CD14-positive monocyte (primary cell): ENCODE data around the gene TTC16. TPM values are rescaled to one million over a fixed set of nuclear protein-coding genes. Genes with fewer than 3 reads are reported as not detected.

Source experiments
- DNase-seq, 3 donors: peaks; one replicate each; pipeline ENCODE4 v3.0.0-alpha.2; 2011 to 2022
- H2AFZ ChIP-seq: 2 replicates; pipeline ENCODE4 v1.6.0; 2012; ENCODE audit warnings: mild to moderate bottlenecking, low read depth, low read length, inconsistent platforms; ENCODE audit not compliant: insufficient read depth, poor library complexity, severe bottlenecking
- H3K27ac ChIP-seq, 2 donors: 1 replicate in 1 of 2; 2 replicates in 1 of 2; pipeline ENCODE4 v1.5.1; 2012 to 2013; ENCODE audit warnings: low read length in 2 of 2, control low read depth in 1 of 2, inconsistent platforms in 1 of 2, low read depth in 1 of 2, mild to moderate bottlenecking in 1 of 2
- H3K27me3 ChIP-seq, 2 donors: one replicate each; pipeline versions ENCODE4 v1.6.0 to v1.6.1; 2011 to 2013; ENCODE audit warnings: low read length in 2 of 2; ENCODE audit not compliant: control insufficient read depth in 2 of 2, insufficient read depth in 2 of 2
- H3K36me3 ChIP-seq, 2 donors: replicated peaks in 1 of 2; 1 replicate in 1 of 2; 2 replicates in 1 of 2; pipeline versions ENCODE4 v1.5.1 to v1.6.1; 2012 to 2013; ENCODE audit warnings: low read length in 2 of 2, control low read depth in 1 of 2, inconsistent platforms in 1 of 2, mild to moderate bottlenecking in 1 of 2; ENCODE audit not compliant: insufficient read depth in 2 of 2, control insufficient read depth in 1 of 2
- H3K4me1 ChIP-seq, 2 donors: 1 replicate in 1 of 2; 2 replicates in 1 of 2; pipeline versions ENCODE4 v1.5.1 to v1.6.1; 2012 to 2013; ENCODE audit warnings: low read length in 2 of 2, control low read depth in 1 of 2, inconsistent platforms in 1 of 2, mild to moderate bottlenecking in 1 of 2, moderate library complexity in 1 of 2; ENCODE audit not compliant: insufficient read depth in 2 of 2, control insufficient read depth in 1 of 2
- H3K4me2 ChIP-seq: replicated peaks from 2 replicates; pipeline ENCODE3; 2012; ENCODE audit warnings: low read length, moderate library complexity, mild to moderate bottlenecking; ENCODE audit not compliant: poor library complexity, severe bottlenecking; ENCODE audit errors: extremely low read depth
- H3K4me3 ChIP-seq, 3 experiments: fragments of 200-600 bp in 1 of 3; sonication (generic) in 1 of 3; replicated peaks in 1 of 3; 1 replicate in 2 of 3; 2 replicates in 1 of 3; pipeline ENCODE4 v1.5.1; 2011 to 2013; ENCODE audit warnings: low read length in 3 of 3, mild to moderate bottlenecking in 3 of 3, control low read depth in 2 of 3, low read depth in 2 of 3, inconsistent platforms in 1 of 3, moderate library complexity in 1 of 3
- H3K79me2 ChIP-seq: 2 replicates; pipeline ENCODE4 v1.6.0; 2012; ENCODE audit warnings: mild to moderate bottlenecking, control low read depth, inconsistent platforms, low read length, moderate library complexity; ENCODE audit not compliant: insufficient read depth
- H3K9ac ChIP-seq: 2 replicates; pipeline ENCODE4 v1.6.0; 2017; ENCODE audit warnings: low read length, mild to moderate bottlenecking; ENCODE audit not compliant: insufficient read depth, poor library complexity, severe bottlenecking
- H3K9me3 ChIP-seq, 2 donors: replicated peaks in 1 of 2; 1 replicate in 1 of 2; 2 replicates in 1 of 2; pipeline versions ENCODE4 v1.5.1 to v1.6.1; 2012 to 2013; ENCODE audit warnings: low read length in 2 of 2, control low read depth in 1 of 2; ENCODE audit not compliant: control insufficient read depth in 1 of 2, insufficient read depth in 1 of 2
- H4K20me1 ChIP-seq: 2 replicates; pipeline ENCODE4 v1.6.0; 2012; ENCODE audit warnings: mild to moderate bottlenecking, low read length, control low read depth, moderate library complexity; ENCODE audit not compliant: insufficient read depth
- H3K27ac Mint-ChIP-seq, 7 donors: one replicate each; pipeline ENCODE4 v1.8.0; 2020; ENCODE audit warnings: mild to moderate bottlenecking in 7 of 7, mixed read lengths in 7 of 7, moderate library complexity in 6 of 7, inconsistent platforms in 2 of 7
- H3K27me3 Mint-ChIP-seq, 3 donors: one replicate each; pipeline ENCODE4 v1.8.0; 2021 to 2022; ENCODE audit warnings: low read depth in 3 of 3, mild to moderate bottlenecking in 3 of 3, mixed read lengths in 3 of 3, moderate library complexity in 3 of 3, inconsistent platforms in 1 of 3
- H3K36me3 Mint-ChIP-seq, 2 donors: one replicate each; pipeline ENCODE4 v1.8.0; 2020; ENCODE audit warnings: mixed read lengths in 2 of 2, inconsistent platforms in 1 of 2, mild to moderate bottlenecking in 1 of 2
- H3K4me1 Mint-ChIP-seq: one replicate; pipeline ENCODE4 v1.8.0; 2020; ENCODE audit warnings: mild to moderate bottlenecking, mixed read lengths
- H3K4me3 Mint-ChIP-seq, 2 donors: one replicate each; pipeline ENCODE4 v1.8.0; 2020; ENCODE audit warnings: mild to moderate bottlenecking in 2 of 2, mixed read lengths in 2 of 2, moderate library complexity in 1 of 2
- H3K9me3 Mint-ChIP-seq, 7 donors: one replicate each; pipeline ENCODE4 v1.8.0; 2020 to 2022; ENCODE audit warnings: mixed read lengths in 7 of 7, mild to moderate bottlenecking in 6 of 7, moderate library complexity in 6 of 7, inconsistent platforms in 2 of 7
- CTCF ChIP-seq: fragments of 200-600 bp; IDR thresholded peaks from one replicate; pipeline ENCODE4 v1.8.0; 2022; ENCODE audit warnings: antibody characterized with exemption, mild to moderate bottlenecking
- WGBS: methylation state at CpG from one replicate; pipeline ENCODE4 v1.1.5; 2013; ENCODE audit warnings: missing lambda C conversion rate; ENCODE audit not compliant: insufficient coverage; 5-methylcytosine and 5-hydroxymethylcytosine counted together
- intact Hi-C, 2 donors: fragments of 100-400 bp; cut with micrococcal nuclease; formaldehyde crosslinking; loops; one replicate each; pipeline versions ENCODE4 v1.15.0 to v1.15.1; 2023
- polyA plus RNA-seq, 3 donors: library from polyadenylated mRNA; depleted of rRNA in 1 of 3; unstranded in 2 of 3; stranded (reverse) in 1 of 3; fragments of 300-500 nt in 2 of 3; fragments of >200 nt in 1 of 3; fragmentation: Illumina TruSeq in 2 of 3; gene quantifications; 1 replicate in 2 of 3; 2 replicates in 1 of 3; pipeline ENCODE4 v1.2.3, GENCODE V29; 2012 to 2021

The TTC16 gene
- polyA plus RNA-seq, 3 donors = 0.04 TPM; not detected in 2

DNA sequence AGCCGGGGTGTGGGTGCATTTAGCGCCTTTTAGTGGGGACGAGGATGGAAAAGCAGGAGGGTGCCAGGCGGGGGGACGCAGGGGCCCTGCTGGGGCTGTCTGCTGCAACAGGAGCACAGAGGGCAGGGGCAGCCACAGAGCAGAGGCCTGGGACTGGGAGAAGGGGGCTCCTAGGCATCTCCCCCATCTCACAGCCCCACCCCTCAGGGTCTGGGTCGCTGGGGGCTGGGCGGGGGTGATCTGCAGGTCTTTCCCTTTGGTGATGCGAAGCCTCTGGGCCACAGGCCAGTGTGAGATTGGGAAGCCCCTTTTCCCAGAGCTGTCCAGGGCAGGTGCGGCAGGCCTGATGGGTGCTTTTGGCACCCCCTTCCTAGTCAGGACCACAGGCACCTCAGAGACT lies 14.4 kb downstream of the TTC16 start:
- H3K9me3 ChIP-seq = no peaks in the 10 kb centered on the region
- H3K27ac Mint-ChIP-seq = peak overlapping the region in 1 of 7 donors; percentile 16
- H3K79me2 ChIP-seq = no peaks in the 10 kb centered on the region
- H3K27me3 Mint-ChIP-seq = peaks cover 0 to 6% (median 3%) of the 10 kb centered on the region in 3 donors
- no peak overlapping the region for H3K27ac ChIP-seq
- TF ChIP-seq CTCF = no peak
- no peak overlapping the region for H3K4me3 ChIP-seq
- no peak overlapping the region for H3K9ac ChIP-seq
- intact Hi-C loops = loop anchor here in 1 of 2 donors (5.0 kb wide), 1 partner anchor 138 kb away; no protein-coding TSS in a partner anchor
- H3K27me3 ChIP-seq = no peaks in the 10 kb centered on the region
- H3K36me3 ChIP-seq = peaks cover 16 to 32% of the 10 kb centered on the region in 2 donors
- H3K4me3 Mint-ChIP-seq = peak overlapping the region in 1 of 2 donors; percentile 24
- H3K36me3 Mint-ChIP-seq = peaks cover 16 to 32% of the 10 kb centered on the region in 2 donors
- H3K4me1 Mint-ChIP-seq = peaks cover 13% of the 10 kb centered on the region
- no peak overlapping the region for H3K4me2 ChIP-seq
- peaks cover 38% of the 10 kb centered on the region for H4K20me1 ChIP-seq
- peaks cover 13 to 17% of the 10 kb centered on the region in 2 donors for H3K4me1 ChIP-seq
- no peak overlapping the region for H2AFZ ChIP-seq
- no peak for DNase-seq
- 100% methylated on average over 3 of the region's 9 CpGs for WGBS
- H3K9me3 Mint-ChIP-seq = no peaks in the 10 kb centered on the region

DNA sequence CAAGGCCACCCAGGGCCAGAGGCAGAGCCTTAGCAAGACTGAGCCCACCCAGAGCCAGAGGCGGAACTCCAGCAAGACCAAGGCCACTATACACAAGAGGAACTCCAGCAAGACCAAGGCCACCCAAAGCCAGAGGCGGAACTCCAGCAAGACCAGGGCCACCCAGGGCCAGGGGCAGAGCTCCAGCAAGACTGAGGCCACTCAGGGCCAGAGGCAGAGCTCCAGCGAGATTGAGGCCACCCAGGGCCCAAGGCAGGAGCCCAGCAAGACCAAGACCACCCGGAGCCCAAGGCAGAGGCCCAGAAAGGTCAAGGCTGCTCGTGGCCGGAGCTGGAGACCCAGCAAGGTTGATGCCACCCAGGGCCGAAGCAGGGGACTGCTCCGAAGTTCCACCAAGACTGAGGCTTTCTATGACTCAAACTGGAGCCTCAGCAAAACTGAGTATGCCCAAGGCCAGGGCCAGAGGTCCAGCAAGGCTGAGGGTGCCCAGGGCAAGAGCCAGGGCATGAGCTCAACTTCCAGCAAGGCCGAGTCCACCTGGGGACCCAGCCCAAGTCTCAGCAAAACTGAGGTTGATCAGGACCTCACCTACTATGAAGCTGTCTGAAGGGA lies 15.0 kb downstream of the TTC16 start:
- Histone ChIP-seq H3K36me3 (peaks cover 16 to 32% of the 10 kb centered on the region in 2 donors), H3K27ac (no peak overlapping the region), H3K9ac (no peak overlapping the region), H3K4me3 (no peak overlapping the region), H3K4me1 (peaks cover 19 to 23% of the 10 kb centered on the region in 2 donors), H3K4me2 (no peak overlapping the region), H2AFZ (no peak overlapping the region), H3K79me2 (no peaks in the 10 kb centered on the region), H3K9me3 (no peaks in the 10 kb centered on the region), H3K27me3 (no peaks in the 10 kb centered on the region), H4K20me1 (peaks cover 38% of the 10 kb centered on the region)
- no peak for DNase-seq
- peaks cover 16 to 32% of the 10 kb centered on the region in 2 donors for H3K36me3 Mint-ChIP-seq
- peaks cover 17% of the 10 kb centered on the region for H3K4me1 Mint-ChIP-seq
- H3K4me3 Mint-ChIP-seq = peak overlapping the region in 1 of 2 donors; percentile 24
- intact Hi-C loops = loop anchor here in 1 of 2 donors (5.0 kb wide), 1 partner anchor 139 kb away; no protein-coding TSS in a partner anchor
- no peak for TF ChIP-seq CTCF
- H3K27me3 Mint-ChIP-seq = peaks cover 0 to 6% (median 2%) of the 10 kb centered on the region in 3 donors
- no peaks in the 10 kb centered on the region for H3K9me3 Mint-ChIP-seq
- over 99% methylated on average over 8 of the region's 9 CpGs for WGBS
- H3K27ac Mint-ChIP-seq = peak overlapping the region in 2 of 7 donors; percentile 16 to 50
